Activated CD4-positive, CD25-positive, alpha-beta regulatory T cell treated with anti-CD3 and anti-CD28 coated beads, Interleukin-2, amount 50 U/mL, for 24 hours (primary cell): ENCODE data around the gene SRSF1.

Experiments
- ATAC-seq, 2 donors: fragments of 150-1000 bp; cut with Tn5 transposase; one replicate each; pipeline ENCODE4 v1.10.0; 2021; ENCODE audit warnings: mild to moderate bottlenecking in 1 of 2, moderate library complexity in 1 of 2

Gene SRSF1

DNA sequence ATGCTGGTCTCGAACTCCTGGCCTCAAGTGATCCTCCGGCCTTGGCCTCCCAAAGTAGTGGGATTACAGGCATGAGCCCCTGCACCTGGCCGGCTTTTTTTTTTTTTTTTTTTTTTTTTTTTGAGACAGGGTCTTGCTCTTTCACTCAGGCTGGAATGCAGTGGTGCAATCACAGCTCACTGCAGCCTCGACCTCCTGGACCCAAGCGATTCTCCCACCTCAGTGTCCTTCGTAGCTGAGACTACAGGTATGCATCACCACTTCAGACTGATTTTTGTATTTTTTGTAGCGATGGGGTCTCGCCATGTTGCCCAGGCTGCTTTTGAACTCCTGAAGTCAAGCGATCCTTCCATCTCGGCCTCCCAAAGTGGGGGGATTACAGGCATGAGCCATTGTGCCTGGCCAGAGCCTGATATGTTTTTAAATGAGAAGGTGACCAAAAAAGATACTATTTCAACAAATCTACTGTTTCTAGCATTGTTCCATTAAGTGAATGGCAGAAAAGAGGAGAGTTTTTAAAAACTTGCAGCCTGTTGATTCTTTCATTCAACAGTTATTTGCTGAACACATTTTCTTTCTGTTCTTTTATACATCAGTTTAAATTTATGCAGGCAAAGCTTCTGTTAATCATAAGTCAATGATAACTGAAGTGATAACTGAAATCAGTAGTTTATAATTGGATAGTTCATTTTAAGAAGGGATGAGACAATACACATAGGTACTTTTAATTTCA lies 3.2 kb upstream of the SRSF1 start:
- ATAC-seq, result no peak

DNA sequence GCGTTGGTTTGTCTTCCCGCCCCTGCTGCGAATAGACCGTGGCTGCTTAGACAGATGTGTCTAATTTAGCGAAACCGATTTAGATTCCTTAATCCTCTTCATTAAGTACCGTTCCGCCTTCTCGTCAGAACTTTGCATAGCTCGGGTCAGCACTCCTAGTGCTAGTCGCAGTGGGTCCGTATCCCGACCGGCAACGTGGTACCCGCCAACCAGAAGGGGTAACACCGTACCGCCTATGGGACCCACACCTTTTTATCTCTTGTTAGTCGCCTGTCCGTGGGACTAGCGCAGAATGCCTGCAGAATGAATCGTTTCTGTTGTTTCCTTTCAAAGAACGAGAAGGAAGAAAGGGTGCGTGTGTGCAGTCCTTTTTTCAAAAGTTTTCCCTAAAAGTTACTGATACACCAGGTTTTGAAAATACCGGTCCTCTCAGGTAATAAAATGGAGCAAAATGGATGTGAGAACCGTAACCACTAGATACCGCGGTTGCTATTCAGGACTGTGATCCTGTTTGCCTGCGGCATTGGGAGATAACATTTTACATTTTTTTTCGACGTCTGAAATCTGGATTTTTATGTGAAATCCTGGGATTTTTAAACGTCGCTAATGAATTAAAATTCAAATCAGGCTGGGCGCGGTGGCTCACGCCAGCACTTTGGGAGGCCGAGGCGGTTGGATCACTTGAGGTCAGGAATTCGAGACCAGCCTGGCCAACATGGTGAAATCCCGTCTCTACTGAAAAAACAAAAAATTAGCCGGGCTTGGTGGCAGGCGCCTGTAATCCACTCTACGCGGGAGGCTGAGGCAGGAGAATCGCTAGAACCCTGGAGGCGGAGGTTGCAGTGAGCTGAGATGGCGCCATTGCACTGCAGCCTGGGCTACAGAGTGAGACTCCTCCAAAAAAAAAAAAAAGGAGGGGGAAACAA lies 998 bp upstream of the SRSF1 start:
- ATAC-seq, result peak; percentile 9 to 14

DNA sequence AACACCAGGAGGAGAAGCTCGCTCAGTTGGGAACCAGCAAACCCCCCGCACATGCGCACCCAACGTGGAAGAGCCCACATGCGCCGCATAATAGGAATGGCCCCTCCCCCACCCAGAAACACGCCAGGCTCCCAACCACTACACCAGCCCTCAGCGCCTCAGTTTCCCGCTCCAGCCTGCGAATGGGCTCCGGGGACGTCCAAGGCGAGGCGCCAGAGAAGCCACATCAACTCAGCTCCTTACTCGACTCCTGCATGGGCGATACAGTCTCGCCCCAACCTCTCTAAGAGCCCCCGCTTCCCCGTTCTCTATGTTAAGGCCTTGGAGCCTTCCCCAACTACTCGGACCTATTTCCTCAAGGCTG lies 504 bp downstream of the SRSF1 start:
- peak; percentile 18 to 21 for ATAC-seq

DNA sequence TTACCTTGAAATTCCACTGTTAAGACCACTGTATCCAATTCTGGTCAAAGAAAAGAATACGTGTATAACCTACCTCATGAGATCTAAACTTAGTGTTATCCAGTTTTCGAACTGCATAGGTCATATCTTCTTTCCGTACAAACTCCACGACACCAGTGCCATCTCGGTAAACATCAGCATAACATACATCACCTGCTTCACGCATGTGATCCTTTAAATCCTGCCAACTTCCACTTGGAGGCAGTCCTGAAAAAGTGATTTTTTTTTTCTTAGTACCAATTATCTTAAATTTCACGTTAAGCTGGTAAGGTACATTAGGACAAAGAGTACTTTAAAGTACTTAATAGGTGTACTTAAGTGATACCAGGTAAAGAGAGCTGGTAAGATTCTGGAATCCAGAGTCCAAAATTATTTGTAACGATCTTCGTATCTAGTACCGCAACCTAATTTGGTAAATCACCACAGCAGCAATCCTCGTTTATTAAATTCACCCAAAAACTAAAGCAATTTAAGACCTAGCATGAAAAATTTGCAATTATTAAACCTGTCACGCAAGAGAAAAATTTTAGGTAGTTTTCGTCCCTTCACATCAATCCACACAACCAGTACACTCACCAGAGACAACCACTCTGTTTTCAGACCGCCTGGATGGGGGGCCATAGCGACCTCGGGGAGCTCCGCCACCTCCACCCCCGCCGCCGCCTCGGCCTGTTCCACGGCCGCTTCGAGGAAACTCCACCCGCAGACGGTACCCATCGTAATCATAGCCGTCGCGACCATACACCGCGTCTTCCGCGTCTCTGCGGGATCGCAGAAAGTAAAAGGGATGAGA lies 1.1 kb downstream of the SRSF1 start:
- no peak for ATAC-seq

DNA sequence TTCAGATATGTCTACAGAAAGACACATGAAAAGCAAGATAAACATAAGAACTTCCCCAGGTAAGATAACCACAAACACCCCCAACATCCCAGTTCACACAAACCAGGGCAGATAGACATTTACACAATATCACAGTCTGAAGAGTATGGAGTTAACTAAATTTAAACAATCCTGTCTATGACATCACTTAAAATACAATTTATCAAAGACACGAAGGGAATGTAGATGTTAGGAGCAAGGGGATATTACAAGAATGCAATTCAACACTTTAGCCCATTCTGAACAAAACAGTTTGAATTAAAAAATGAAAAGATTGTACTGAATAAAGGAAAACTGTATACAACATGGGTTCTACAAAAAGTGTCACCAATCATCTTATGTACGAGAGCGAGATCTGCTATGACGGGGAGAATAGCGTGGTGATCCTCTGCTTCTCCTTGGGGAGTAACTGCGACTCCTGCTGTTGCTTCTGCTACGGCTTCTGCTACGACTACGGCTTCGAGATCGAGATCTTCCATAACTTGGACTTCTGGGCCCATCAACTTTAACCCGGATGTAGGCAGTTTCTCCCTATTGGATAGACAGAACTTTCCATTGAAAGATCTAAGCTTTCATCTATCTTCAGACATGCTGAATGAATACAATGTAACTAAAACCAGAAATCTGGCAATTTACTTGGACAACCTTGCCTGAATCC lies 1.9 kb downstream of the SRSF1 start:
- ATAC-seq, result no peak

DNA sequence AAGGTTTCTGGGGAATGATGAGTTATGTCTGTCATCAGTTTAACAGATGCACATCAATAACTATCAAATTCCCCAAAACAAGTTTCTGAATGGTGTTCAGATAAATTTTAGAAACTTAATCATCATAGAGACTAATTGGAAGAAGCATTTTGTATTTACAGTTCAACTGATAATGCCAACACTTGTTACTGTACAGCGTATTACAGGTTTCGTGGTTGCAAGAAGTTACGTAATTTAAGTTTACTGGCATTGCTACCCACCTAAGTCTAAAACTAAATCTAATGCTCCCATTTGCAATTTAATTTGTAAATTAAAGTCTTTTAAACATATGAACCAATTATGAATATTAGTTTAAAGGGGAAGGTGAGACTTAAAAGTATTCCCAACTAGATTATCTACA lies 3.0 kb downstream of the SRSF1 start:
- no peak for ATAC-seq

DNA sequence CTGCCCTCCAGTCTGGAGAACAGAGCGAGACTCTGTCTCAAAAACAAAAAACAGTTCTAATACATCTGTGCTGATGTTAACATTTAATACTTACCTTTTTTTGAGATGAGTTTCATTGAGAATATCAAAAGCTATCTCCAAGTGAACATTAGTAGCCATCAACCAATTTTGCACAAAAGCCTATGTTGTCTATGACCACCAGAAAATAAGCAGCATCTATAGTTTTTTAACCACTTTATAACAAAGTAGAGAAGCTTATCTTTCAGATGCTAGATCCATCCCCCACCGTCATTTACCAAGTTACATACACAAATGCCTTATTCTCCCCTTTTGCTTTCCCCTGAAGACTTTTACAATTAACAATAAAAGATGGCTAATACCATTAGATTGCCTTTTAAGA lies 4.1 kb downstream of the SRSF1 start:
- ATAC-seq, result no peak

DNA sequence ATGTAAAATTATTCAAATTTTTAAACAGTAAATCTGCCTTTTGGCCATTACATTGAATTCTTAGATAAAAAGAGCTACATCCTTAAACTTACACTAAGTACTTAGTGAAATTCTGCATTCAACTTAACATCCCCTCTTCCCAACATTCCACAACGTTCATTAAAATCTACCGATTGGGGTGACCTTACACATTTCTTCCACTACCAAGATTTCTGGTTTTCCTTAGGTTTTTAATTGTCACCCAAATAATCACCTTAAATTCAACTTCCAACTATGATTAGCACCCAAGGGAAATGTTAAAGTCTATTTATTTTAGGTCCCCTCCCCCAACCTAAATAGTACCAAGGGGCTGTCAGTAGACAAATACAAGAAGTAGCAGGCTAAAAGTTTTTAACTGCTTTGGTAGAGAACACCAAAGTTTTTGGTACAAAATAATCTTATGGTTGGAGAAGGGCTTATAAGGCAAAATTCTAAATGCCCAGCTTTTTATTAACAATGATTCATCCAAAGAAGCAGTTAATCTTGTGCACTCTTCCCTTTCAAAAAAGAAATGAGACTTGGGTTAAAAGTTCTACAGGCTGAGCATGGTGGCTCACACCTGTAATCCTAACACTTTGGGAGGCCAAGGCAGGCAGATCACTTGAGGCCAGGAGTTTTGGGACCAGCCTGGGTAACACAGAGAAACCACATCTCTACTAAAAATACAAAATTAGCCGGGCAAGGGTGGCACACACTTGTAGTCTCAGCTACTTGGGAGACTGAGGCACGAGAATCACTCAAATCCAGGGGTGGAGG lies 4.7 kb downstream of the SRSF1 start:
- no peak for ATAC-seq

DNA sequence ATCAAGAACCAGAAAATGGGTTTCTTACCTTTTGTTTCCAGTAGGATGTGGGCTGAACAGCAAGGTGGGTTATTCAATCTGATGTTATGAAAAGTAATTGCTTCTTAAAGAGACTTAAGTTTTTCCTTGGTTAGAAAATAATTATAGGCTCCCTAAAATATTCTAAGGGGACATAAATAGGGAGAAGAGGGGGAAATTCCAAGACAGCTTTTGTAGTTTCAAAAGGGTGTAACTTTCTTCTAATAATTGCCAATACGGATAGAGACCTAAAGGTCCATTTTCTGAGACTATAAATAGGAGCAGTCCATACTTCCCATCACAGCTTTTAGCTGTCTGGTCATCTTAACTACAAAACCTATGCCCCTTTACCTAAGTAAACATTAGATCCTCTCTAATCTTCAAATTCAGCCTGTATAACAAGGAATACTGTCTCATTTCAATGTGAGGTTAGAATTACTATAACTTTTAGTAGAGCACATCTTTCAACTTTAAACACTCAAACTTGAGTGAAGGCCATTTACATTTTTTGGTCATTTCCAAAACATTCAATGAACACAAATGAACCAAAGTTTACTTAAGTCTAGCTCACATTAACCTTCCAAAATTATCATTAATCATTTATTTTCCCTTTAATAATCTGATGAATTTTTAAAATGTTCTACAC lies 5.5 kb downstream of the SRSF1 start:
- ATAC-seq, result no peak

DNA sequence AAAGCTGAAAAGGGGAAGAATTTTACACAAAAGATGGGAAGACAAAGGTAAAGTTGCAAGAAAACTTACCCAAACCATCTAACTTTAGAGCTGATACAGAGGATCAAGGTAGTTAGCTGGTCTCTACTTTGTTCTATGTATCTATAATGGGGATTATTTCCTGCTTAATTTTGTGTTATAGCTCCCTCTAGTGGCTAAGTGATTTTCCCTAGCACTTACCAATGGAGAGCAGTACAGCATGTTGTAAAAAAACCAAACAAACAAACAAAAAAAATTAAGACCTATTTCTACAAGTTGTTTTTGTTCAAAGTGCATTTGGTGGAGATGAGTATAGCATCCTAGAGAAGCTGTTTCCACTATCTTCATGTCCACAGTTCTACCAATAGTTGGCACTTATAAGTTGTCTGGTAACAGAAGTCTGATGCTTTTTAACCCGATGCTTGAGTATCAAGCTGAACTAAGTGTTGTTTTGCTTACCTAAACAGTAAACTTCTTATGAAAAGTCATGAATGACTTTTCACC lies 7.5 kb downstream of the SRSF1 start:
- peak; percentile 73 to 74 for ATAC-seq

DNA sequence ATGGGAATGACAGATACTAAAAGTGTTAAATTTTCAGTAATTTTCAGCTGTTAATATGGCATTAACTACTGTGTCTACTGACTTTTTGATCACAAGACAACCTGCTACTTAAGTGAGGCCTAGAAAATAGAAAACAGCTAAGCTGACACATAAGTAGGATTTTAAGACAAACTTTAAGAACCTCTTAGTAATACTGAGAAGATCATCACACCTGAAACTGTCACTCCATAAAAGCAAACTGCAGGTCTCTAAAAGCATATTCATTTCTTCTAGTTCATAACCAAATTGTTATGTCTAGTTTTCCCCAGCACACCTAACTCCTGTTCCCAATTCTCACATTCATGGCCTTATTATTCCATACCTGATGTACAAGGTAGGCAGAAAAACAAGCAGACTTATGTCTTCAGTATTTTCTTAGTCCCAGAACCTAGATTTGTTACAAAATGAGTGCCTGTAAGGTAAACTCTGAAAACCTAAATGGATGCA lies 8.0 kb downstream of the SRSF1 start:
- peak in 1 of 2 donors; percentile 24 for ATAC-seq

DNA sequence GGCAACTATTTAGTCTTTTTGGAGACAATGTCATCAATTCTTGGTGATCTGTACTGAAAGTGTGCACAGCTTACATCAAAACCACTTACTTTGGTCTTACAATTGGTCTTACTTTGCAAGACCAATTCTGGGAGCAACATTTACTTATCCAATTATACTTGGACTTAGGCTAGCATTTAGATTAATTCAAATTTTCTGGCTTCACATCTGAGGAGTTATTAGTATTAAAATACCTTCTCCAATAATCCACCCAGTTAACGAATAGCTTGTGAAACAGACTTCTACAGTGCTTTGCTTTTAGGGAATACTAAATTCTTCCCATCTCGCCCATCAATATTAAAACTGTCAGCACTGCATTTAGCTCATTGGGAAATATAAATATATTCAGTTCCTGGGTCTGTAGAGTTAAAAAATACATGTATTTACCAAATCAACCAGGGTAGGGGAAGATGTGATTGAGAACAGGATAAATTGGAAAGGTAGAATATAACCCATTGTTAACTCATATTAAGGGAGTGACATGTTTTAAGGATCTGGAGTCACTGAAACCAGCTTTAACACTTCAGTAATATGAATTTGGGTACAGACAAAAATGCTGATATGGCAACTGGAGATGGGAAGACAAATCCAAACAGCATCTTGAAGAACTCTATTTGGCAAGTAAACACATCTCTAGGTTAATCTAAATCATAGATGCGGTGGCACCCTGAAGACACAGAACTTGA lies 9.8 kb downstream of the SRSF1 start:
- no peak for ATAC-seq

DNA sequence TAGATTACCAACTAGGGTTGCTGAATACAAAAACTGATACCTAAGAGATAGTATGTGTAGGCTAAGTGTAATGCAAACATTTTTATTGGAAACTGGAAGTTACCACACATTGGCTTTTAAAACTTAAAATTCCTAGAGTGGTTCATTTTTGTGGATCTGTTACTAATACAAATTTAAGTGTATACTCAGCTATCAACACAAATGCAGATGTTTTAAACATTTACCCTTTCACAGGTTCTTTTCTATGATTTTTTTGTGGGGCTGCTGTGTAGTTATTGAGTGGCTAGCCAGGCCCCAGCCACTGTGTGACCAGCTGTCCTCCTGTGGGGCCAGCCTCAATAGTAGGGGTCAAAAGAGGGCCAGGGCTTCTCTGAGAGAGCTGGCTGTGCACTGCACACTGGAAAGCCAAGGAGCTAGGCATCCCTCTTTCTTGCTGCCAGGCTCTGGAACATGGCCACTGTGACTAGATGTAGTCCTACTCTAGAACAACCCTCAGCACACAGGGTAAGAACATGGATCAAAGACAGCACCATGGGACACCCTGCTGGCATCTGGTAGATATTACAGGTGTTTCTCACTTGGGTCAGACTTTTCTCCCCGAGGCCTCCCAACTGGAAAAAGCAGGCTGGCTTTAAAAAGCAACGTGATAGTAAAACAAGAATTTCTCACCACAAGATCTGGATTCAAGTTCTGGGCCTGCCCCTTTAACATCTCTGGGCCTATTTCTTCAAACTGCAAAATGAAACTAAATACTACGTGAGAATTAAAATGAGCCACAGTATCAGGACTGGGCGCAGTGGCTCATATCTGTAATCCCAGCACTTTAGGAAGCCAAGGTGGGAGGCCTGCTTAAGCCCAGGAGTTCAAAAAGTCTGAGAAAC lies 11.7 kb downstream of the SRSF1 start:
- peak; percentile 79 to 81 for ATAC-seq

DNA sequence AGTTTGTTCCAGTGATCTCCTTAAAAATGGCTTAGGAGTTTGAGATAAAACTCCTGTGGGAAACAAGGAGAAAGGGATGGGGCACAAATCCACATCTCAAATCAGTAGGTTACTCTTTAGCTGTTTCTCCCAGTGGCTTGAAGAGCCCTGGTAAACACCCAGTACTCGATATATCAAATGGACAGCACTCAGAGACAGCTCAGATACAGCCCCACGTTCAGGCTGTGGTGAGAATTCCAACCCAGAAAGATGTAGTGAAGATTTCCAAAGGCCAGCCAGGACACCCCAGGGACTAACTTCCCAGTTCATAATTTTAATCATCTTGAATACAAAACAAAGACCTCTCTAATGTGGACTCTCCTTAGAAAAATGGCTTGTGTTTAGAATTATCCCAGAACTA lies 12.6 kb downstream of the SRSF1 start:
- ATAC-seq, result no peak

DNA sequence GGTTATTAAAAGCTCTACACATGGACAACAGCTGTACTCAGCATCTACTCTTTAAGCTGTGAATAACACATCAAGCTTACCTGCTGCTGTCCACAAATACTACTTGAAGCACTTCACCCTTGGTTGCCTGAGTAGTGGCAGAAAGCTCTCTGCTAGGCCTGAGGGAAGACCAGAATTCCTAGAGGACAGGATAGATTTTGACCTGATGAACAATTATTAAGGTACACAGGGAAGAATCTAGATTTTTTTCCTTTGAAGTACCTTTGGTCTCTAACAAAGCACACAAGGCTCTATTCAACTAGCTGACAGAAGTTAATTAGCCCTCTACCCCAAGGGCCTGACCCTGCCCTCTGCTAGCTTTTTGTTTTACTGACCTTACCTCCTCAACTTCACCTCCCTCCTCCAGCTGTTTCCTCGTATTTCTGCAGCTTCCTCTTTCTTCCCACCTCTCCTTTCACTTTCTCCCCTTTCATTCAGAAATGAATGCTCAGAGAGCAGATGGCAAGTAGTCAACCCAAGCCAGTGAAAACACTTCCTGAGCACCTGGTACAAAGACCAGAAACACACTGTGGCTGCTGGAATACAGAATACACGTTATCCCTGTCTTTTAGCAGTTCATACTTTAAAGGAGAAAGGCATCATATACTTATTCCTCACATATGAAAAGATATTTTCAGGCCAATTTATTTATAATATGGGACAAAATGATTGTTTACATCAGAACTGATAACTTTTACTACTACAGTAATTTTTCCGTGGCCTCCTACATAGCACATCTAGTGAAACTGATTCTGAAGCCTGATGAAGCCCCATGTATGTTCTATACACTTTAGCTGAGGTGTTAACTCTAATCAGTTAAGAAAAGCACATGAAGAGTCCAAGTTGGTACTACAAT lies 13.3 kb downstream of the SRSF1 start:
- no peak for ATAC-seq

DNA sequence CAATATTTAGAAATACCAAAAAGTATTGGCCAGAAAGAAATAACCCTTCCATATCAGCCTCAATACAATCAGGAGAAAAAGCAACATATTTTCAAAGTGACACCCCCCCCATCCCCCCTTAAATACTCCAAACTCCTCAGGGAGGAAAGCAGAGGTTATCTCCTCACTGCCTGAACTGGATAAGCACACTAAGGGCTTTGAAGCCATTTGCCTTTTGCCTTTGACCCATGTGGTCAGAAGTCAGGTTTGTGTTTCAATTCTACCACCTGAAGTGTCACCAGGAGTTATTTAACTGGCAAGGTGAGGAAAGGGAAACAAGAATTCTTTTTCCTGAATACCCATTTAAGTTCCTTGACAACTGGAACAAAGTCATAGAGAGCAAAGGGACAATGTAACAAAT lies 15.5 kb downstream of the SRSF1 start:
- ATAC-seq, result no peak

DNA sequence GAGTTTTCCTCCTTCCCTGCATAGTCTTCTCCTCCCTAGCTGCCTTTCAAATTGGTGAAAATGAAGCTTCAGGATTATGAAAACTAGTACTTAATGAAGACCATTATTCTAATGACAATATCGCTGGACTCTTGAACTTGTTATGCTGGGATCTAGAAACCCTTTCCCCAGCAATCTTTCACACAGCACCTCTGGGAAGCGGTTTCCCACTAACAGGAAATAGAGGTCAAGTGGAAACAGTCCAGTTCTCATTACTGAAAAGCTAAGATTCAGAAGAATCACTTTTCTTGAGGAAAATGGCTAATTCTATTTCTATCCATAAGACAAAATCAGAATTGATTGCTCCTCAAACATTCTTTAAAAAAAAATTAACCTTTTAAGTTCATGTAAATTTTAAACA lies 17.0 kb downstream of the SRSF1 start:
- no peak for ATAC-seq
